Suprapubic skin (tissue), 4 donors: ENCODE data around the gene SHF. TPM values are rescaled to one million over a fixed set of nuclear protein-coding genes. Genes with fewer than 3 reads are reported as not detected.

Source experiments
- DNase-seq, 2 donors: peaks; one replicate each; pipeline ENCODE4 v3.0.0-alpha.2; 2019; ENCODE audit warnings: low spot score in 2 of 2
- H3K27ac ChIP-seq: fragments of 200-600 bp; sonication (generic); one replicate; pipeline ENCODE4 v1.5.1; 2019
- H3K27me3 ChIP-seq: fragments of 200-600 bp; sonication (generic); one replicate; pipeline ENCODE4 v1.5.1; 2019
- H3K36me3 ChIP-seq: fragments of 200-600 bp; sonication (generic); one replicate; pipeline ENCODE4 v1.5.1; 2019
- H3K4me1 ChIP-seq: fragments of 200-600 bp; sonication (generic); one replicate; pipeline ENCODE4 v1.5.1; 2019
- H3K4me3 ChIP-seq: fragments of 200-600 bp; sonication (generic); one replicate; pipeline ENCODE4 v1.5.1; 2019; ENCODE audit warnings: mild to moderate bottlenecking
- H3K9me3 ChIP-seq: fragments of 200-600 bp; sonication (generic); one replicate; pipeline ENCODE4 v1.5.1; 2019
- CTCF ChIP-seq, 2 donors: fragments of 200-600 bp in 1 of 2; fragments of 450-650 bp in 1 of 2; sonication (generic) in 1 of 2; IDR thresholded peaks; one replicate each; pipeline ENCODE4 v1.5.1; 2016 to 2019; ENCODE audit warnings: antibody characterized with exemption in 2 of 2, mild to moderate bottlenecking in 1 of 2, moderate library complexity in 1 of 2
- EP300 ChIP-seq: sonication (generic); formaldehyde crosslinking; IDR thresholded peaks from one replicate; pipeline ENCODE4 v1.6.1; 2017; ENCODE audit warnings: antibody characterized with exemption
- POLR2A ChIP-seq, 2 donors: fragments of 450-650 bp; IDR thresholded peaks; one replicate each; pipeline ENCODE4 v1.6.1; 2017; ENCODE audit warnings: antibody characterized with exemption in 2 of 2, mild to moderate bottlenecking in 2 of 2, moderate library complexity in 2 of 2
- POLR2AphosphoS5 ChIP-seq, 3 donors: sonication (generic); formaldehyde crosslinking; IDR thresholded peaks; one replicate each; pipeline ENCODE4 v1.6.1; 2017; ENCODE audit warnings: antibody characterized with exemption in 3 of 3
- WGBS: methylation state at CpG from one replicate; pipeline ENCODE4 v1.1.5; 2018; 5-methylcytosine and 5-hydroxymethylcytosine counted together
- total RNA-seq, 4 donors: library from RNA; depleted of rRNA; stranded (reverse); fragments of >200 nt; gene quantifications; one replicate each; pipeline ENCODE4 v1.1.0, GENCODE V29; 2016

The SHF gene
- total RNA-seq, 4 donors from 2014 or later = 5.4 to 11.9 (median 8.6) TPM

- no peaks in the 10 kb centered on the region for H3K9me3 ChIP-seq
- DNase-seq = no peak
- 52% methylated on average over 3 of the region's 3 CpGs for WGBS
- H3K27me3 ChIP-seq = no peaks in the 10 kb centered on the region
- peaks cover 8% of the 10 kb centered on the region for H3K4me1 ChIP-seq
- H3K27ac ChIP-seq = no peak overlapping the region
- TF ChIP-seq POLR2AphosphoS5 (IDR thresholded peaks at IDR 0.05) = no peak
- TF ChIP-seq CTCF (IDR thresholded peaks at IDR 0.05) = no peak
- TF ChIP-seq POLR2A (IDR thresholded peaks at IDR 0.05) = no peak
- no peak for TF ChIP-seq EP300
- peak overlapping the region; percentile 77 for H3K4me3 ChIP-seq
- no peaks in the 10 kb centered on the region for H3K36me3 ChIP-seq
Measured at GRCh38 chr15:45197512-45197911, 9.7 kb upstream of the SHF start.

GRCh38 chr15:45187578-45187893 is 230 bp downstream of the SHF start:
- Histone ChIP-seq H3K27me3 (no peaks in the 10 kb centered on the region), H3K4me3 (peak overlapping the region; percentile 75), H3K9me3 (no peaks in the 10 kb centered on the region), H3K4me1 (peaks cover 45% of the 10 kb centered on the region), H3K36me3 (no peaks in the 10 kb centered on the region), H3K27ac (peak overlapping the region; percentile 79)
- DNase-seq = no peak
- TF ChIP-seq EP300 (no peak), POLR2AphosphoS5 (IDR thresholded peaks at IDR 0.05) (no peak), POLR2A (IDR thresholded peaks at IDR 0.05) (no peak), CTCF (IDR thresholded peaks at IDR 0.05) (no peak)
- no CpG with 5 or more reads among the region's 43 CpGs for WGBS

- H3K4me3 ChIP-seq = peak overlapping the region; percentile 75
- TF ChIP-seq POLR2A (IDR thresholded peaks at IDR 0.05) (no peak), POLR2AphosphoS5 (IDR thresholded peaks at IDR 0.05) (no peak), CTCF (IDR thresholded peaks at IDR 0.05) (no peak), EP300 (no peak)
- H3K4me1 ChIP-seq = peaks cover 45% of the 10 kb centered on the region
- peak; percentile 64 to 79 for DNase-seq
- peak overlapping the region; percentile 79 for H3K27ac ChIP-seq
- no peaks in the 10 kb centered on the region for H3K27me3 ChIP-seq
- H3K36me3 ChIP-seq = no peaks in the 10 kb centered on the region
- no peaks in the 10 kb centered on the region for H3K9me3 ChIP-seq
- WGBS = 49% methylated on average over 23 of the region's 42 CpGs
Measured at GRCh38 chr15:45186771-45187577, 792 bp downstream of the SHF start.

- 70% methylated on average over 7 of the region's 8 CpGs for WGBS
- no peaks in the 10 kb centered on the region for H3K9me3 ChIP-seq
Measured at GRCh38 chr15:45185903-45186770, 1.6 kb downstream of the SHF start.

More at GRCh38 chr15:45185903-45186770, 1.6 kb downstream of the SHF start:
- peak; percentile 62 to 79 for DNase-seq
- no peaks in the 10 kb centered on the region for H3K27me3 ChIP-seq
- TF ChIP-seq CTCF (IDR thresholded peaks at IDR 0.05) (no peak), EP300 (no peak), POLR2A (IDR thresholded peaks at IDR 0.05) (no peak)
- no peaks in the 10 kb centered on the region for H3K36me3 ChIP-seq
- H3K4me1 ChIP-seq = peaks cover 45% of the 10 kb centered on the region
- peak overlapping the region; percentile 75 for H3K4me3 ChIP-seq
- peak overlapping the region; percentile 79 for H3K27ac ChIP-seq
